Neuronal stem cell (in vitro differentiated cells): ENCODE measurements around the gene ZDHHC9.

Source experiments
- DNase-seq: peaks from one replicate; pipeline ENCODE4 v3.0.0-alpha.2; 2013; ENCODE audit warnings: low spot score
- H2AFZ ChIP-seq: one replicate; pipeline ENCODE4 v1.6.1; 2013; ENCODE audit warnings: mild to moderate bottlenecking, low read length, inconsistent platforms
- H2AK5ac ChIP-seq: 2 replicates; pipeline ENCODE4 v1.6.1; 2013; ENCODE audit warnings: low read depth, mild to moderate bottlenecking, inconsistent platforms, low read length, moderate library complexity, mixed read lengths
- H2BK120ac ChIP-seq: 2 replicates; pipeline ENCODE4 v1.6.1; 2013; ENCODE audit warnings: low read depth, mild to moderate bottlenecking, inconsistent platforms, low read length, moderate library complexity, mixed read lengths
- H2BK12ac ChIP-seq: one replicate; pipeline ENCODE4 v1.6.1; 2013; ENCODE audit warnings: low read length, inconsistent platforms
- H2BK15ac ChIP-seq: 2 replicates; pipeline ENCODE4 v1.6.1; 2013; ENCODE audit warnings: mild to moderate bottlenecking, low read length, inconsistent platforms, mixed read lengths
- H2BK5ac ChIP-seq: one replicate; pipeline ENCODE4 v1.6.1; 2013; ENCODE audit warnings: inconsistent platforms, mild to moderate bottlenecking, low read length, moderate library complexity
- H3K14ac ChIP-seq: one replicate; pipeline ENCODE4 v1.6.1; 2013; ENCODE audit warnings: low read length, inconsistent platforms
- H3K18ac ChIP-seq: 2 replicates; pipeline ENCODE4 v1.6.1; 2013; ENCODE audit warnings: low read length, inconsistent platforms
- H3K23ac ChIP-seq: 2 replicates; pipeline ENCODE4 v1.6.1; 2013; ENCODE audit warnings: low read depth, mild to moderate bottlenecking, mixed read lengths, low read length, inconsistent platforms; ENCODE audit not compliant: poor library complexity
- H3K27ac ChIP-seq: replicated peaks from 3 replicates; pipeline ENCODE4 v1.5.1; 2013; ENCODE audit warnings: low read length, inconsistent platforms
- H3K27me3 ChIP-seq, 3 experiments: 2 replicates each; pipeline ENCODE4 v1.6.1; 2013; ENCODE audit warnings: low read length in 3 of 3, mild to moderate bottlenecking in 2 of 3, inconsistent platforms in 1 of 3, low read depth in 1 of 3, mixed read lengths in 1 of 3, moderate library complexity in 1 of 3; ENCODE audit not compliant: control insufficient read depth in 3 of 3, insufficient read depth in 3 of 3
- H3K36me3 ChIP-seq, 2 donors: replicated peaks in 1 of 2; 2 replicates each; pipeline ENCODE4 v1.6.1; 2013; ENCODE audit warnings: low read length in 2 of 2; ENCODE audit not compliant: control insufficient read depth in 2 of 2, insufficient read depth in 2 of 2
- H3K4ac ChIP-seq: 2 replicates; pipeline ENCODE4 v1.6.1; 2013; ENCODE audit warnings: inconsistent platforms, mild to moderate bottlenecking, low read length, moderate library complexity
- H3K4me1 ChIP-seq, 2 donors: 1 replicate in 1 of 2; 2 replicates in 1 of 2; pipeline ENCODE4 v1.6.1; 2013; ENCODE audit warnings: low read length in 2 of 2, low read depth in 1 of 2; ENCODE audit not compliant: control insufficient read depth in 2 of 2, insufficient read depth in 1 of 2
- H3K4me2 ChIP-seq: one replicate; pipeline ENCODE4 v1.6.1; 2013; ENCODE audit warnings: mild to moderate bottlenecking, low read length, inconsistent platforms; ENCODE audit not compliant: insufficient read depth, poor library complexity, severe bottlenecking
- H3K4me3 ChIP-seq, 2 donors: 2 replicates each; pipeline ENCODE4 v1.5.1; 2013; ENCODE audit warnings: low read length in 2 of 2, mild to moderate bottlenecking in 2 of 2, inconsistent platforms in 1 of 2, moderate library complexity in 1 of 2
- H3K79me1 ChIP-seq: one replicate; pipeline ENCODE4 v1.6.1; 2013; ENCODE audit warnings: low read depth, mild to moderate bottlenecking, inconsistent platforms, low read length, moderate library complexity
- H3K9ac ChIP-seq: one replicate; pipeline ENCODE4 v1.6.1; 2013; ENCODE audit warnings: mild to moderate bottlenecking, low read depth, low read length, inconsistent platforms; ENCODE audit not compliant: poor library complexity
- H3K9me3 ChIP-seq, 2 donors: replicated peaks in 1 of 2; 2 replicates each; pipeline versions ENCODE3 to v1.6.1; 2013; ENCODE audit warnings: low read length in 2 of 2, mild to moderate bottlenecking in 2 of 2, inconsistent platforms in 1 of 2, low read depth in 1 of 2, mixed read lengths in 1 of 2, moderate library complexity in 1 of 2; ENCODE audit not compliant: control insufficient read depth in 2 of 2, insufficient read depth in 1 of 2
- H4K8ac ChIP-seq: one replicate; pipeline ENCODE4 v1.6.1; 2013; ENCODE audit warnings: low read depth, mild to moderate bottlenecking, inconsistent platforms, low read length, moderate library complexity
- H4K91ac ChIP-seq: one replicate; pipeline ENCODE4 v1.6.1; 2013; ENCODE audit warnings: low read length, low read depth, mild to moderate bottlenecking, inconsistent platforms; ENCODE audit not compliant: poor library complexity
- WGBS, 2 donors: extraction: QIAGEN DNeasy Blood & Tissue Kit; methylation state at CpG; one replicate each; pipeline ENCODE4 v1.1.7; 2013; ENCODE audit warnings: missing lambda C conversion rate in 2 of 2, mixed read lengths in 1 of 2; ENCODE audit not compliant: insufficient read length in 2 of 2, insufficient replicate concordance in 1 of 2; ENCODE audit errors: extremely low coverage in 2 of 2; 5-methylcytosine and 5-hydroxymethylcytosine counted together

ZDHHC9 gene

DNA sequence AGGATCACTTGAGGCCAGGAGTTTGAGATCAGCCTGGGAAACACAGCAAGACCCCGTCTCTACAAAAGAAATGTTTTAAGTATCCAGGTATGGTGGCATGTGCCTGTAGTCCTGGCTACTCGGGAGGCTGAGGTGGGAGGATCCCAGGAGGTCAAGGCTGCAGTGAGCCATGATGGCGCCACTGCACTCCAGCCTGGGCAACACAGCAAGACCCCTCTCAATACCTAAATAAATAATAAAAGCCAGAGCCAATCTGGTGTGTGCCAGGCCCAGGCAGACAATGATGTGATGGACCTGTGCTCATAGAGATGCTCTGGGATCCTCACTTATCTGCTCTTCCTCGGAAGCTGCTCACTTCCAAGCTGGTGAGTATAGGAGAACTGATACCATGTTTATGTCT, 82.1 kb downstream of the ZDHHC9 start:
- no peak overlapping the region for H4K91ac ChIP-seq
- H3K14ac ChIP-seq: no peak overlapping the region
- H2AK5ac ChIP-seq: no peak overlapping the region
- peaks cover 0 to 3% (median 0%) of the 10 kb centered on the region in 3 experiments for H3K27me3 ChIP-seq
- no peak for DNase-seq
- H2BK120ac ChIP-seq: no peak overlapping the region
- WGBS, 2 donors: no CpG with 5 or more reads among the region's 4 CpGs
- H3K4me3 ChIP-seq: no peak overlapping the region
- peaks cover 2 to 3% of the 10 kb centered on the region in 2 donors for H3K4me1 ChIP-seq
- no peak overlapping the region for H2AFZ ChIP-seq
- no peak overlapping the region for H3K4ac ChIP-seq
- no peak overlapping the region for H2BK5ac ChIP-seq
- no peak overlapping the region for H2BK12ac ChIP-seq
- no peaks in the 10 kb centered on the region for H3K9me3 ChIP-seq
- H3K18ac ChIP-seq: no peak overlapping the region
- no peak overlapping the region for H3K9ac ChIP-seq
- no peaks in the 10 kb centered on the region for H3K36me3 ChIP-seq
- H3K79me1 ChIP-seq: no peaks in the 10 kb centered on the region
- no peak overlapping the region for H3K4me2 ChIP-seq
- H4K8ac ChIP-seq: no peak overlapping the region
- no peak overlapping the region for H3K27ac ChIP-seq
- no peak overlapping the region for H3K23ac ChIP-seq
- no peak overlapping the region for H2BK15ac ChIP-seq

GRCh38 chrX:129760981-129761380, 82.7 kb downstream of the ZDHHC9 start:
- no CpG with 5 or more reads among the region's 6 CpGs for WGBS, 2 donors
- H3K4me1 ChIP-seq: peaks cover 2 to 3% of the 10 kb centered on the region in 2 donors
- no peak overlapping the region for H3K9ac ChIP-seq
- no peak overlapping the region for H2BK12ac ChIP-seq
- DNase-seq: no peak
- no peak overlapping the region for H3K27ac ChIP-seq
- H3K4ac ChIP-seq: no peak overlapping the region
- H2AK5ac ChIP-seq: no peak overlapping the region
- H3K27me3 ChIP-seq: peaks cover 0 to 3% (median 0%) of the 10 kb centered on the region in 3 experiments
- H2BK120ac ChIP-seq: no peak overlapping the region
- no peaks in the 10 kb centered on the region for H3K79me1 ChIP-seq
- H3K36me3 ChIP-seq: no peaks in the 10 kb centered on the region
- no peak overlapping the region for H3K18ac ChIP-seq
- H3K23ac ChIP-seq: no peak overlapping the region
- no peak overlapping the region for H2BK5ac ChIP-seq
- no peak overlapping the region for H2AFZ ChIP-seq
- no peak overlapping the region for H3K4me3 ChIP-seq
- no peaks in the 10 kb centered on the region for H3K9me3 ChIP-seq
- no peak overlapping the region for H2BK15ac ChIP-seq
- no peak overlapping the region for H3K14ac ChIP-seq
- H3K4me2 ChIP-seq: no peak overlapping the region
- H4K8ac ChIP-seq: no peak overlapping the region
- H4K91ac ChIP-seq: no peak overlapping the region

- Histone ChIP-seq H3K9ac (no peak overlapping the region), H3K9me3 (no peaks in the 10 kb centered on the region), H3K4ac (no peak overlapping the region), H3K4me1 (peaks cover 2 to 3% of the 10 kb centered on the region in 2 donors), H3K14ac (no peak overlapping the region), H2BK120ac (no peak overlapping the region), H3K79me1 (no peaks in the 10 kb centered on the region), H2BK12ac (no peak overlapping the region), H3K18ac (no peak overlapping the region), H4K8ac (no peak overlapping the region), H4K91ac (peak overlapping the region; percentile 38), H3K4me3 (no peak overlapping the region), H2AFZ (peak overlapping the region; percentile 75), H3K4me2 (no peak overlapping the region), H2BK5ac (no peak overlapping the region), H3K27ac (no peak overlapping the region), H3K27me3 (peaks cover 0 to 3% (median 0%) of the 10 kb centered on the region in 3 experiments), H2BK15ac (no peak overlapping the region), H3K23ac (no peak overlapping the region), H3K36me3 (no peaks in the 10 kb centered on the region), H2AK5ac (no peak overlapping the region)
- WGBS, 2 donors: no CpG with 5 or more reads among the region's 9 CpGs
- DNase-seq: no peak
These were observed 83.5 kb downstream of the ZDHHC9 start for GRCh38 chrX:129760155-129760554.

DNA sequence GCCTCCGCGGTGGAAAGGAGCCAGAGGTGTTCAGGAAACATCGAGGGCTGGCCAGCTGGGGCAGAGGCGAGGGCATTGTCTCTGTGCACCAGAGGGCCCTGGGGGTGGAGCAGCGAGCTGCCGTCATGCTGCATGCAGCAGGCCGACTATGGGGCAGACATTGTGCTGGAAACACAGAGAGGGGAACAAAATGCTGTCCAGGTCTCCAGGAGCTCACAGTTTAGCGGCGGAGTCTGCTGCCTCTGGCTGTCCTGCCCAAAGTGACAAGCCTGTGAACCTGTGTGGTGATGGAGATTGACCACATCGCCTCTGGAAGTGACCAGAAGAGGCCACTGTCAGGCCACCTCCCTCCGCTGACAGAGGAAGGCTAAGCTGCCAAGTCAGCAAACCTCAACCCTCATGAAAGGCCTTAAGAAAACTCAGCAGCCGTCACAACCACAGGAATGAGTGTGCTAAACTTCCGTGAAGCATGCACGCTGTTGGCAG, 84.1 kb downstream of the ZDHHC9 start:
- Histone ChIP-seq H2BK5ac (no peak overlapping the region), H3K27me3 (peaks cover 0 to 3% (median 0%) of the 10 kb centered on the region in 3 experiments), H4K8ac (no peak overlapping the region), H2BK120ac (no peak overlapping the region), H3K4me3 (no peak overlapping the region), H3K9me3 (no peaks in the 10 kb centered on the region), H3K9ac (no peak overlapping the region), H3K23ac (no peak overlapping the region), H3K27ac (no peak overlapping the region), H3K18ac (no peak overlapping the region), H4K91ac (peak overlapping the region; percentile 38), H3K36me3 (no peaks in the 10 kb centered on the region), H3K14ac (no peak overlapping the region), H2BK15ac (no peak overlapping the region), H2AFZ (peak overlapping the region; percentile 75), H2BK12ac (no peak overlapping the region), H3K4me2 (no peak overlapping the region), H2AK5ac (no peak overlapping the region), H3K4me1 (peaks cover 2 to 3% of the 10 kb centered on the region in 2 donors), H3K4ac (no peak overlapping the region), H3K79me1 (no peaks in the 10 kb centered on the region)
- DNase-seq: no peak
- no CpG with 5 or more reads among the region's 14 CpGs for WGBS, 2 donors
